Hypothalamus (tissue), 51 donors: Measurements from ENCODE around the gene COL5A3.

Experiments
- DNase-seq, 51 donors: peaks; one replicate each; lab custom pipeline; 2025; lab: John Stamatoyannopoulos, UW

Gene COL5A3

GRCh38 chr19:9910625-9911024, 99.7 kb downstream of the COL5A3 start:
- DNase-seq = no peak
